ENCODE results near the gene EXD1. TPM values are rescaled to one million over a fixed set of nuclear protein-coding genes. Genes with fewer than 3 reads are reported as not detected.
"Not testable (repeated sequence)": the region's sequence is repeated elsewhere in the genome, so short reads cannot be mapped to it uniquely, and the experiment has no call there.

Gene EXD1
- total and polyA plus RNA-seq, 12 donors: not detected

DNA sequence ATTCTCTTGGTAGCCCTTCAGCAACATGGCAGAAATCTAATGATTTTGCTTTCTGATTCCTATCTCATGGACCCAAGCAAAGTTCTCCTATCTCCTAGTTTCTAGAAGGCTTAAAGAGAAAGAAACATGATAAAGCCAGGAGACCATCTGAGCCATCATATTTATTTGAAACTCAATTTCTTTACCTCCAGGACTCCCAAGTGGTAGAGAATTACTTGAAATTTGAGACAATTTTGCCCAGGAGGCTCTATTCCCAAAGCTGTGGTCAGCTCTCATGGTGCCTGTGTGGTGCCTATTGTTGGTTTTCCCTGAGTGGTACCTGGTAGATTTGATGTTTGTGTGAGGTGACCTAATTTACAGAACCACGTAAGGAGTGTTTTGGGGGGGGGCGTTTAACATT is 39.3 kb upstream of the EXD1 start:
- Histone ChIP-seq H3K27ac (no peak overlapping the region), H3K4me3 (no peak overlapping the region), H3K9me3 (no peaks in the 10 kb centered on the region), H3K36me3 (peaks cover 0 to 95% (median 27%) of the 10 kb centered on the region in 9 donors), H3K4me1 (no peaks in the 10 kb centered on the region), H3K27me3 (no peaks in the 10 kb centered on the region)
- DNase-seq (no peak), ATAC-seq (no peak)
- TF ChIP-seq, protein P1, sequence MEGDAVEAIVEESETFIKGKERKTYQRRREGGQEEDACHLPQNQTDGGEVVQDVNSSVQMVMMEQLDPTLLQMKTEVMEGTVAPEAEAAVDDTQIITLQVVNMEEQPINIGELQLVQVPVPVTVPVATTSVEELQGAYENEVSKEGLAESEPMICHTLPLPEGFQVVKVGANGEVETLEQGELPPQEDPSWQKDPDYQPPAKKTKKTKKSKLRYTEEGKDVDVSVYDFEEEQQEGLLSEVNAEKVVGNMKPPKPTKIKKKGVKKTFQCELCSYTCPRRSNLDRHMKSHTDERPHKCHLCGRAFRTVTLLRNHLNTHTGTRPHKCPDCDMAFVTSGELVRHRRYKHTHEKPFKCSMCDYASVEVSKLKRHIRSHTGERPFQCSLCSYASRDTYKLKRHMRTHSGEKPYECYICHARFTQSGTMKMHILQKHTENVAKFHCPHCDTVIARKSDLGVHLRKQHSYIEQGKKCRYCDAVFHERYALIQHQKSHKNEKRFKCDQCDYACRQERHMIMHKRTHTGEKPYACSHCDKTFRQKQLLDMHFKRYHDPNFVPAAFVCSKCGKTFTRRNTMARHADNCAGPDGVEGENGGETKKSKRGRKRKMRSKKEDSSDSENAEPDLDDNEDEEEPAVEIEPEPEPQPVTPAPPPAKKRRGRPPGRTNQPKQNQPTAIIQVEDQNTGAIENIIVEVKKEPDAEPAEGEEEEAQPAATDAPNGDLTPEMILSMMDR (IDR thresholded peaks at IDR 0.05): no peak
- intact Hi-C loops (cut with DNase I): no loop called here
- WGBS, 2 donors: 97 to 100% methylated on average over 2 of the region's 2 CpGs

DNA sequence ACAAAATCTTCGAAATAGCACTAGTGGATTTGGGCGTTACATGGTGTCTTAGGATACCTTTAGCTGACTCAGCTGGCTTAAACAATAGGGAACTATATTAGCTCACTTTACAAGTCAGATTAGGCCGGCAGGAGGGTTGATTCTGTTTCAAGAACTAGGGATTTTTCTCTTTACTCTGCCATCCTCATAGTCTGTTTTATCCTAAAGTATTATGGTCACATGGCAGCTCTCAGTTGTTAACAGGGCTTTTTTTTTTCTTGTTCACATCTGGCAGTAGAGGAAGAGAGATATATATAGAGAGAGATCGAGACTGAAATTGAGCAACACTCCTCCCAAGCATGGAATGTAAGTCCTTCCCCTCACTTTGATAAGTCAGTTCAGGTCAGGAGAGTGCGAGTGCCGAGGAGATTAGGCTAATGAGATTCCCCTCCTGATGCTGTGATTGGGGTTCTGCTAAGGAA is 33.4 kb upstream of the EXD1 start:
- TF ChIP-seq, protein P1 (IDR thresholded peaks at IDR 0.05): no peak
- intact Hi-C loops (cut with DNase I): no loop called here

DNA sequence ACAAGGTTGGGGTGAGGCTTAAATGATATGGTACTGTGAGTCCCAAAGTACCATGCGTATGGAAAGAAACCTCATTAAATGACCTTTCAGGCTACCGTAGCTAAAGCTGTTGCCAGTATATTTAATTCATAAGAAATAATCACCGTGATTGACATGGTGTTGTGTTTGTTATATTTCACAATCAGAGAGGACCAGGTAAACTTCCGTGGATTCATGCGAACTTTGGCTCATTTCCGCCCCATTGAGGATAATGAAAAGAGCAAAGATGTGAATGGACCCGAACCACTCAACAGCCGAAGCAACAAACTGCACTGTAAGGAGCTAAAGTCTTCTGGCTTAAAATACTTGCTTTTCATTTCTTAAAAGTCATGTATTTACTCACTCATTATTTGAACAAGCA is 32.0 kb upstream of the EXD1 start:
- H3K27ac ChIP-seq: no peak overlapping the region
- no peaks in the 10 kb centered on the region for H3K27me3 ChIP-seq
- H3K4me3 ChIP-seq: no peak overlapping the region
- peaks cover 0 to 84% (median 6%) of the 10 kb centered on the region in 9 donors for H3K36me3 ChIP-seq
- 97% methylated on average over 8 of the region's 8 CpGs for WGBS, 2 donors
- ATAC-seq (no peak), DNase-seq (no peak)
- H3K9me3 ChIP-seq: no peaks in the 10 kb centered on the region
- intact Hi-C loops (cut with DNase I): no loop called here
- peaks cover 0 to 34% (median 20%) of the 10 kb centered on the region in 9 donors for H3K4me1 ChIP-seq
- TF ChIP-seq, protein P1 (IDR thresholded peaks at IDR 0.05): no peak

More for the DNA sequence above, 33.4 kb upstream of the EXD1 start:
- DNase-seq (no peak), ATAC-seq (peak in 7 of 8 donors; percentile 63 to 93 (median 74))
- Histone ChIP-seq H3K27ac (peak overlapping the region in 9 of 10 donors; percentile 1 to 63 (median 27)), H3K27me3 (no peaks in the 10 kb centered on the region), H3K4me3 (no peak overlapping the region), H3K36me3 (peaks cover 0 to 86% (median 6%) of the 10 kb centered on the region in 9 donors), H3K4me1 (peaks cover 0 to 27% (median 15%) of the 10 kb centered on the region in 9 donors), H3K9me3 (no peaks in the 10 kb centered on the region)
- 44 to 52% methylated on average over 6 of the region's 6 CpGs for WGBS, 2 donors

DNA sequence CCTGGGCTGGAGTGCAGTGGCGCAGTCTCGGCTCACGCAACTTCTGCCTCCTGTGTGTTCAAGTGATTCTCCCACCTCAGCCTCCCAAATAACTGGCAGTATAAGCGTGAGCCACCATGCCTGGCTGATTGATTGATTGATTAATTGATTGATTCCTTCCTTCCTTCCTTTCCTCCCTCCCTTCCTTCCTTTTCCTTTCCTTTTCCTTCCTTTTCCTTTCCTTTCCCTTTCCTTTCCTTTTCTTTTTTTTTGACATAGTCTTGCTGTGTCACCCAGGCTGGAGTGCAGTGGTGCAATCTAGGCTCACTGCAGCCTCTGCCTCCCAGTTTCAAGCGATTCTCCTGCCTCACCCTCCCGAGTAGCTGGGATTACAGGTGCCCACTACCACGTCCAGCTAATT is 30.4 kb upstream of the EXD1 start:
- H3K9me3 ChIP-seq; DNase-seq; H3K4me3 ChIP-seq; H3K27ac ChIP-seq; H3K27me3 ChIP-seq; intact Hi-C loops (cut with DNase I); ATAC-seq: not testable (repeated sequence)
- peaks cover 0 to 40% (median 27%) of the 10 kb centered on the region in 9 donors for H3K4me1 ChIP-seq
- H3K36me3 ChIP-seq: peaks cover 0 to 82% (median 6%) of the 10 kb centered on the region in 9 donors
- 95 to 96% methylated on average over 7 of the region's 7 CpGs for WGBS, 2 donors

DNA sequence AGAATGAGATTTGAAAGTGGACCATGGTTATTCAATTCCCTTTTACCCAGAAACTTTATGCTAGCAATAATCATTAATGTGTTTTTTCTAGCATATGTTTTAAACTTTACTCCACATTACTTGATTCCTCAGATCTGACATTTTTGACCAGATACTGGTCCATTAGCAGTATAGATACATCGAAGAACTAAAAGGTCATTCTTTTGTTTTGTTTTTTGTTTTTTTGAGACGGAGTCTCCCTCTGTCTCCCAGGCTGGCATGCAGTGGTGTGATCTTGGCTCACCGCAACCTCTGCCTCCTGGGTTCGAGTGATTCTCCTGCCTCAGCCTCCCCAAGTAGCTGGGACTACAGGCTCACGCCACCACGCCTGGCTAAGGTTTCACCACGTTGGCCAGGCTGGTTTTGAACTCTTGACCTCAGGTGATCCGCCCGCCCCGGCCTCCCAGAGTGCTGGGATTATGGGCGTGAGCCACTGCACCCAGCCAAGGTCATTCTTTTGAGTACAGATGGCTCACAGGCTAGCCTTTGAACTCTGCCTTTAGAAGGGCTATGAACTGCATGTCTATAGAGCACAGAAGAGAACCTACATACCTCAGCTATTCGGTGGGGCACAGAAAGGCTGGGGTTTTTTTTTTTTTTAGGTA is 29.1 kb upstream of the EXD1 start:
- WGBS, 2 donors: 77 to 87% methylated on average over 12 of the region's 12 CpGs
- H3K27me3 ChIP-seq: no peaks in the 10 kb centered on the region
- H3K36me3 ChIP-seq: peaks cover 0 to 82% (median 6%) of the 10 kb centered on the region in 9 donors
- no peaks in the 10 kb centered on the region for H3K9me3 ChIP-seq
- peaks cover 0 to 40% (median 27%) of the 10 kb centered on the region in 9 donors for H3K4me1 ChIP-seq
- intact Hi-C loops (cut with DNase I): no loop called here
- no peak overlapping the region for H3K4me3 ChIP-seq
- TF ChIP-seq, protein P1 (IDR thresholded peaks at IDR 0.05): no peak
- H3K27ac ChIP-seq: peak overlapping the region in 9 of 10 donors; percentile 11 to 76 (median 45)
- ATAC-seq (peak in 3 of 8 donors; percentile 18 to 31 (median 29)), DNase-seq (no peak)

Data from heart right ventricle (tissue), 16 donors.